ENCODE measurements around the gene ANK2.

- TF ChIP-seq GATA2 (IDR thresholded peaks at IDR 0.05; ENCODE audit: low read depth, low read length), result no peak
- no peak for TF ChIP-seq GATA3 (IDR thresholded peaks at IDR 0.05; ENCODE audit: low read depth, low read length)
Observed at GRCh38 chr4:113170805-113171468, 121.5 kb downstream of the ANK2 start.
